GM18858 (cell line): ENCODE results near the gene KIFC3.
"Not testable (repeated sequence)": the region's sequence is repeated elsewhere in the genome, so short reads cannot be mapped to it uniquely, and the experiment has no call there.

Source experiments
- ATAC-seq: cut with Tn5 transposase; IDR thresholded peaks from one replicate; pipeline ENCODE4 v1.9.1; 2021; ENCODE audit not compliant: unreplicated experiment

The KIFC3 gene

GRCh38 chr16:57788252-57788841 is 13.9 kb downstream of the KIFC3 start:
- ATAC-seq: no peak

GRCh38 chr16:57787519-57787905 is 14.8 kb downstream of the KIFC3 start:
- ATAC-seq: no peak

DNA sequence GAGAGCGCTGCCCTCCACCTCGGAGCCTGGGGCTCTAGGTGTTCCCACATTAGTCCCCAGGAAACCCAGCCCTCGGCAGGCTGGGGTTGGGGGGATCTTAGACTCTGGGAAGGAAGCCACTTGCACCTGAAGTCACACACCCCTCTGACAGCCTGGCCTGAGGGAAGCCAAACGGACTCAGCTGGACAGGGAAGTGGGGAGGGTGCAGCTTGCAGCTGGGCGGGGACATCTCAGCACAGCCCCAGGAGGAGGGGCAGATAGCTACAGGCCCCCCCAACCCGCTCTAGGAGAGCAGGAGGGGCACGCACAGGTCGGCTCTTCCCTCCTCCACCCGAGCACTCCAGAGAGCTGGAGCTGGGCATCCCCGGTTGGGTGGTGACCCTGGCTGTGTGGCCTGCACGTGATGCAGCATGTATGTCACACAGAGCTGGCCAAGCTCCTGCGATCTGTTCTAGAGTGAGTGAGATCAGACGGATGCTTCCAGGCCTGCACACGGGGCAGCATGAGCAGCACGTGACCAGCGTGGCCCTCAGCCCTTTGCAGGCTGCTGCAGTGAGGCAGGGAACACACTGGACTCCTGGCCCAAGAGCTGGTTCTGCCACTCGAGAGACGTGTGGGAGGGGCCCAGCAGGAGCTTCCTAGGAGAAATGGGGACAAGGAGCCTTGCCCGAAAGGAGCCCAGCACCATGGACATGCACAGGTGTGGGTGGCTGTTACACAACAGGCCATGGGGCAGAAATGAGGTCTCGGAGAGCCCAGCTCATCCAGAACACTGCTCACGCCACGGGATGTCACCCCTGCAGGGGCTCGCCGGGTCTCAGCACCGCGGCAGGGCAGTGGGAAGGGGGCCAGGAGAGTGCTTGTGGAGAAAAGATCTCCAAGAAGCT is 15.4 kb downstream of the KIFC3 start:
- no peak for ATAC-seq

DNA sequence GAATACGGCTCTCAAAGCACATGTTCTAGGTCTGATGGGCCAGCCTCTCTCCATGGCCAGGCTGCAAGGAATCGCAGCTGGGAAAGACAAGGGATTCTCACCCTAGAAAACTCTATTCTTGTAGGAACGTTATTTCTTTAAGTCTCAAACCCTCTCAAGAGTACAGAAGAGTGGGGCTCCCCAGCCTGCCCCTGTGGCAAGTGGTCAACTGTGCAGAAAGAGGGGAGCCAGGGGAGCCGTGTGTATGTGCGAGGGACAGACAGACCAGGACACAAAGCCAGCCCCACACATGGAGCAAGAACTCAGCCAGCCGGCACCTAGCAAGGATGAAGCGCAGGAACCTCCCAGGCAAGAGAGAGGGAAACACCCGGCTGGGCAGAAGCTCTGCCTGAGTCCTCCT is 16.4 kb downstream of the KIFC3 start:
- no peak for ATAC-seq

- ATAC-seq: no peak
Measured at GRCh38 chr16:57785385-57785784, 16.9 kb downstream of the KIFC3 start.

GRCh38 chr16:57784334-57784733 is 18.0 kb downstream of the KIFC3 start:
- no peak for ATAC-seq

- no peak for ATAC-seq
Measured at GRCh38 chr16:57783883-57784282, 18.4 kb downstream of the KIFC3 start.

- no peak for ATAC-seq
Measured at GRCh38 chr16:57783116-57783515, 19.2 kb downstream of the KIFC3 start.

- ATAC-seq: not testable (repeated sequence)
Measured at GRCh38 chr16:57782607-57783055, 19.7 kb downstream of the KIFC3 start.

DNA sequence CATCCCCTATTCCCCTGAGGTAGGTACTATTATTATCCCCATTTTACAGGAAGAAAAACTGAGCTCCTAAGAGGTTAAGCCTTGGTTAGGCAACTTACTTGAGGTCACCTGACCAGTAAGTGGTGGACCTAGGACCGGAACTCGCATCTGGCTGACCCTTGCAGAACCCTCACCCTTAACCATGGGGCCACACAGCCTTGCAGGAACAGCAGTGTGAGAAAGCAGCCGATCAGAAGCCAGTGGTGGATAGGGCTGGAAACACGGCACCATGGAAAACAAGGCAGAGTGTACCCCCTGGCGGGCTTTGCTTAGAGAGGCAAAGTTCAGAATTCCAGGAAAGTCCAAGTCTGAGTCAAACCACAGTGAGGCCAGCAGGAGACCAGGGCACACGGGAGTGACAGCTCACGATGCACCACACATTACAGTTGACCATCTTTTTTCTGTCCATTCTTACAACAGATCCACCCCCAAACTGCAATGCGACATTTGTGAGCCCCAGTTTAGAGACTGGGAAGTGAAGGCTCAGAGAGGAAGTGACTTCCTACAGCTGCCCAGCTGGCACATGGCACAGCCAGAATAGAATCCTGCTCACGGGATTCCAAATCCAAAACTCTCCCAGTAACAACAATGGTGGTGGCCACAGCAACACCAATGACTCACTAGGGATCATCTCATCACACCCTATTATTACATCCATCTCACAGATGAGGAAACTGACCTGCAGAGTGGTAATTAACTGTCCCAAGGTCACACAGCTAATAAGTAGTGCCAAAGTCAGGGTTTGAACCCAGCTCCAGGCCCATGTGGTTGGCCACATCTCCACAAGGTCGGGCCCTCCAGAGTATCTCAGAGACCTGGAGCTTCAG is 20.3 kb downstream of the KIFC3 start:
- ATAC-seq: no peak

DNA sequence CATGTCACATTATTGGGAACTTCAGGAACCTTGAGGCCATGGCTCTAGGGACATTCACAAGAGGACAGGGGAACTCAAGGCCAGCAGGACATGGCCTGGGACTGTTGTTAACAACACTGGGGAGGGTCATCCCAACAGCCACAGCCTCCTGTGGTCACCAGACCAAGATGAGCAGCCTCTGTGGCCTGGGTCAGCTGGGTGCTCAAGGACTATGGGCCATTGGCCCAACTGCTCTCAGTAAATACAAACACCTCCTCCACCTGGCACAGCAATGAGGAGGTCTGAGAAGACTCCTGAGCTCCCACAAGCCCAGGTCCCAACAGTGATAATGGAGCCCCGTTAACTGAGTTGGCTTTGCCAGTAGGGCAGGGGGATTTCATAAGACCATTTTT is 20.9 kb downstream of the KIFC3 start:
- no peak for ATAC-seq

DNA sequence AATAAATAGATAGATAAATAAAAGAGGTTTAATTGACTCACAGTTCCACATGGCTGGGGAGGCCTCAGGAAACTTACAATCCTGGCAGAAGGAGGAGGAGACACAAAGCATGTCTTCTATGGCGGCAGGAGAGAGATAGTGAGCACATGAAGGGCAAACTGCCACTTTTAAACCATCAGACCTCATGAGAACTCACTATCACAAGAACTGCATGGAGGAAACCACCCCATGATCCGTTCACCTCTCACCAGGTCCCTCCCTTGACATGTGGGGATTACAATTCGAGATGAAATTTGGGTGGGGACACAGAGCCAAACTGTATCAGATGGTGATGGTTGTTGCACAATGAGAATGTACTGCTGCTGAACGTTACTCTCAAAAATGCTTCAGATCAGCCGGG is 22.5 kb downstream of the KIFC3 start:
- ATAC-seq: not testable (repeated sequence)

DNA sequence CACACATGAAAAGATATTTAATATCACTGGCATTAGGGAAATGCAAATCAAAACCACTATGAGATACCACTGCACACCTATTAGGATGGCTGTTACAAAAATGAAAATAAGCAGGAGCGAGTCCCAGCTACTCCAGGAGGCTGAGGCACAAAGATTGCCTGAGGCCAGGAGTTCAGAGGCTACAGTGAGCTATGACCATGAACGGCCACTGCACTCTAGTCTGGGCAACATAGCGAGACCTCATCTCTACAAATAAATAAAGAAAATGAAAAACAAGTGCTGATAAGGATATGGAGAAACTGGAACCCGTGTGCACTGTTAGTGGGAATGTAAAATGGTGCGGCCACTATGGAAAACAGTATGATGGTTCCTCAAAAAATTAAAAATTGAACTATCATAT is 23.6 kb downstream of the KIFC3 start:
- no peak for ATAC-seq

GRCh38 chr16:57775661-57776469 is 26.4 kb downstream of the KIFC3 start:
- ATAC-seq: no peak

- no peak for ATAC-seq
Measured at GRCh38 chr16:57774705-57775285, 27.5 kb downstream of the KIFC3 start.

GRCh38 chr16:57773655-57774295 is 28.5 kb downstream of the KIFC3 start:
- ATAC-seq: no peak

DNA sequence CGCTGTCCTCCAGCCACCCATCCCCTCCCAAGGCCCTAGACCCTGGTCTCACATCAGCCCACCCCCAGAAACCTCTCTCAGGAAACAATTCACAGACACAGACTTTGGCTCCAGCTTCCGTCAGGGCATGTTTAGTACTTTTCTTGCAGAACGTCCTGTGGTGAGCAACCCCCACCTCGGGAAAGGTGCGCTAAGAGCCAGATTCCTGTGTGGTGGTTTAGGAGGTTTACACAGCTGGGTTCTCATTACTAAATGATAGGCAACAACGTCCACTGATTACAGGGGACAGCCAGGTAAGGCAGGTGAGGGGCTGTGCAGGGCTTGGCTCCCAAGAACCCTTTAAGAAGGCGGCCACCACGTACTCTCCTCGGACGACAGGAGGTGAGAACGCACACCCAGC is 29.3 kb downstream of the KIFC3 start:
- ATAC-seq: no peak

- no peak for ATAC-seq
Measured at GRCh38 chr16:57771141-57771785, 31.0 kb downstream of the KIFC3 start.

DNA sequence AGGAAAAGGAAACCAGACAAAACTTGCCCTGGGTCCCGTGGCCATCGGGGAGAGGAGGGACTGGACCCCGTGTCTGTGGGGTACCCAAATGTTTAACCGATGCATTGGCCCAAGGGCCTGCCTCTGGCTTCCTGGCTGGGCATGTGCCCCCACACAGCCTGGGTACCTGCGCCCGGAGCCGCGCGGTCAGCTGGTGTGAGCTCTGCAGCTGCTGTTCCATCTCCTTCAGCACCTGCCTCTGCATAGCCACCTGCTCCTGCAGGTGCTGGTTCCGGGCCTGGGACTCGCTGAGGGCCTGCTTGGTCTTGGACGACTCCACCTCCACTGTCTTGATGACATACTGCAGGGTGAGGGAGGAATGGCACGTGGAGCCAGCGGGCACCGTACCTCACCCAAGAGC is 31.9 kb downstream of the KIFC3 start:
- no peak for ATAC-seq
